Transverse colon (tissue), 4 donors: ENCODE results near the gene RNU1-4. TPM values are rescaled to one million over a fixed set of nuclear protein-coding genes. Genes with fewer than 3 reads are reported as not detected.
"Not testable (repeated sequence)": the region's sequence is repeated elsewhere in the genome, so short reads cannot be mapped to it uniquely, and the experiment has no call there.

Experiments
- DNase-seq: peaks from one replicate; pipeline ENCODE4 v3.0.0-alpha.2; 2019
- H3K27ac ChIP-seq, 4 donors: fragments of 200-600 bp; sonication (generic); 2 replicates each; pipeline ENCODE4 v1.5.1; 2016 to 2018; ENCODE audit warnings: inconsistent platforms in 4 of 4
- H3K27me3 ChIP-seq: fragments of 200-600 bp; sonication (generic); 2 replicates; pipeline ENCODE4 v1.5.1; 2017; ENCODE audit warnings: inconsistent platforms
- H3K36me3 ChIP-seq, 4 donors: fragments of 200-600 bp; sonication (generic); 2 replicates each; pipeline ENCODE4 v1.5.1; 2017 to 2019; ENCODE audit warnings: inconsistent platforms in 4 of 4
- H3K4me1 ChIP-seq, 4 donors: fragments of 200-600 bp; sonication (generic); 2 replicates each; pipeline ENCODE4 v1.5.1; 2017 to 2020; ENCODE audit warnings: inconsistent platforms in 4 of 4
- H3K4me3 ChIP-seq, 4 donors: fragments of 200-600 bp; sonication (generic); 1 replicate in 1 of 4; 2 replicates in 3 of 4; pipeline versions ENCODE4 v1.5.1 to v1.6.1; 2017 to 2019; ENCODE audit warnings: inconsistent platforms in 4 of 4
- H3K9me3 ChIP-seq, 2 donors: fragments of 200-600 bp; sonication (generic); 2 replicates each; pipeline ENCODE4 v1.5.1; 2017 to 2019; ENCODE audit warnings: inconsistent platforms in 2 of 2
- WGBS, 2 donors: methylation state at CpG; one replicate each; pipeline ENCODE4 v1.1.5; 2018; ENCODE audit warnings: low coverage in 1 of 2; 5-methylcytosine and 5-hydroxymethylcytosine counted together
- in situ Hi-C, 4 donors: fragments of 200-750 bp; cut with MboI; loops; one replicate each; pipeline versions ENCODE4 v1.15.0 to v1.15.1; 2017; ENCODE audit warnings: low sequenced_read_pairs in 3 of 4, low pct_ligation_motif_present in 1 of 4, low pct_unique_long_range_greater_than_20kb in 1 of 4
- intact Hi-C: fragments of 100-400 bp; cut with DNase I; formaldehyde crosslinking; loops from one replicate; pipeline ENCODE4 v1.15.1; 2023; ENCODE audit warnings: low total_unique reads
- total RNA-seq, 4 donors: library from RNA; depleted of rRNA; stranded (reverse); fragments of >200 nt; gene quantifications; one replicate each; pipeline ENCODE4 v1.1.0, GENCODE V29; 2016

The RNU1-4 gene
- total RNA-seq, 4 donors from 2014 or later = under 0.01 TPM; not detected in 1

DNA sequence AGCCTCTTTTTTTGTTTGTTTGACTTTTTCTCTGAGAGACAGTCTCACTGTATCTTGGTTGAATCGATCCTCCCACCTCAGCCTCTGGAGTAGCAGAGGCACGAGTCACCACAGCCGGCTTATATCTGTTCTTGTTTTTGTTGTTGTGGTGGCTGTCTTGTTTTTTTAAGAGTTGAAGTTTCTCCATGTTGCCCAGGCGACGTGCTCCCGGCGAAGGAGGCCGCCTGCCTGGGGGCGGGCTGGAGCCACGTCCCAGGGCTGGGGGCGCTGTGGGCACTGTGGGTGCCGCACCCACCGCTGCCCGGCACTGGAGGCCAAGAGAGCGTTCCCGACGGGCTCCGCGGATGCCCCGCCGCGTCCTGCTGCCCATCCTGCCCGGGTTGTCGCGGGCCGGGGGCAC, 8.4 kb downstream of the RNU1-4 start:
- H3K27me3 ChIP-seq, H3K36me3 ChIP-seq, H3K27ac ChIP-seq, H3K4me3 ChIP-seq, H3K4me1 ChIP-seq, intact Hi-C loops, H3K9me3 ChIP-seq, in situ Hi-C loops, DNase-seq: not testable (repeated sequence)
- WGBS, 2 donors = 79% methylated on average over 10 of the region's 26 CpGs; no CpG with 5 or more reads in 1 of the 2 donors

DNA sequence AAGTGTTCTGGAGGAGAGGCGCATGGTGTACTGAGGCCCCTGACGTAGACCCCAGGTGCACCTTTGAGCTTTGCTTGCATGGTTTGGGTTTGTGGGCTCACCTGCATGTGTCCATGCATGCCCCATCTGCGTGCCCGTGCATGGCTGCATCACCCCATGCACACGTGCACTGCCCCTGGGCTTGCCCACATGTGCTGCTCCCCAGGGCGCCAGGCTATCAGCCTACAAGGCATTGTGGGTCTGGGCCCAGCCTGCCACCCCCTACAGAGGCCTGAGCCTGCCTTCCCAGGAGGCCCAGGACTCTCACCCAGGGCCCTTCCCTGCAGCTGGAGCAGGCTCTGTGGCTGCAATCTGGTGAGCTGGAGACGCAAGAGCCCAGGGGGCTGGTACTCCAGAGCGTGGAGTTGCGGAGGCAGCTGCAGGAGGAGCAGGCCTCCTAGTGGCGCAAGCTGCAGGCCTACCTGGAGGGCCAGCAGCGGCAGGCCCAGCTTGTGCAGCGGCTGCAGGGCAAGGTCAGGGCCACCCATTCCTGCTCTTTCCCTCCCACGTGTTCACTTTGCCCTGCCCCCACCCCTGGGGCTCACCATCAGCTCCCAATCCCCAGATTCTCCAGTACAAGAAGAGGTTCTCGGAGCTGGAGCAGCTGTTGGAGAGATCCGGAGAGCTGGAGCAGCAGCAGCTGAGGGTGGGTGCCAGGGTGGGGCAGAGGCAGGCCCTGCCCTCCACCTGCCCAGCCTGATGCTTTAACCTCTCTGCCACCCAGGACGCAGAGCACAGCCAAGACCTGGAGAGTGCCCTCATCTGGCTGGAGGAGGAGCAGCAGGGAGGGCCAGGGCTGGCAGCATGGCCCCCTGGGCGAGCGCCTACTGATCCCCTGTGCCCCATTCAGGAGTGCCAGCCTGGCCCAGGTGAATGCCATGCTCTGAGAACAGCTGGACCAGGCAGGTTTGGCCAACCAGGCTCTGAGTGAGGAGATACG, 9.9 kb downstream of the RNU1-4 start:
- WGBS, 2 donors = 100% methylated on average over 4 of the region's 19 CpGs; no CpG with 5 or more reads in 1 of the 2 donors
- DNase-seq, H3K27me3 ChIP-seq, H3K9me3 ChIP-seq, intact Hi-C loops, H3K36me3 ChIP-seq, in situ Hi-C loops, H3K27ac ChIP-seq, H3K4me3 ChIP-seq, H3K4me1 ChIP-seq: not testable (repeated sequence)

DNA sequence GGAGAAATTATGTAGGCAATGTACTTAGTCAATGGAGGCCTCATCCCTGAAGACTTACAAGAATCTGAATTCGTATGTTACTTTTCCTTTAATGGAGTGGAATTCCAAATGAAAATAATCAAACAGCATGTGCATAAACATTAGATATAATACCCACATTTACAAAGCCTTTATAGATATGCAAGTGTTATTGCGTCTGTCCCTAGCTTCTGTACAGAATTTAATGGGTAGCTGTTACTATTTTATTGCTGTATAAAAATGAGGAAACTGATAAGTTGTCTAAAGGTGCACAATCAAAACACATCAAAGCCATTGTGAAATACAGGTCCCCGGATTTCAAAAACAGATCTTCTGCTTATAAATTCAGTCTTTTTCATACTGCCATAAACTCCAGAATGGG, 12.5 kb downstream of the RNU1-4 start:
- H3K27me3 ChIP-seq, H3K36me3 ChIP-seq, intact Hi-C loops, H3K4me3 ChIP-seq, in situ Hi-C loops, DNase-seq, H3K9me3 ChIP-seq, H3K4me1 ChIP-seq, H3K27ac ChIP-seq: not testable (repeated sequence)
- no CpG with 5 or more reads among the region's 3 CpGs for WGBS, 2 donors

DNA sequence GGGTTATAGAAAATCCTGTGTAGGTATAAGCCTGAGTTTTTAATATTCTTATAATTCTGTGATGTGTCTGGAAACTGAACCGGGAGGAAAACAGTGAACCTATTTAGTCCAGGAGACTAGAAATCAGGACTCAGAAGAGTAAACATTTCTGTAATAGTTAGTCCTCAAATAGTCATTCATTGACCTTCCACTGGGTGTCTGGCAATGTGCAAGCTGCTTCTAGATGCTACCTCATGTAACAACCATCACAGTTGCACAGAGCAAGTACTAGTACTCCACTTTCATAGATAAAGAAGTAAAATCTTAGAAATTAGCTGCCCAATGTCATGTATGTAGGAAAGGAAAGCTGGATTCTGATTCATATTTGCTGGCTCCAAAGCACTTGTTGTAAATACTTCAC, 15.1 kb downstream of the RNU1-4 start:
- H3K36me3 ChIP-seq, DNase-seq, H3K27me3 ChIP-seq, H3K4me1 ChIP-seq, in situ Hi-C loops, intact Hi-C loops, H3K4me3 ChIP-seq, H3K27ac ChIP-seq, H3K9me3 ChIP-seq: not testable (repeated sequence)
- 63% methylated on average over 1 of the region's 1 CpG; no CpG with 5 or more reads in 1 of the 2 donors for WGBS, 2 donors

DNA sequence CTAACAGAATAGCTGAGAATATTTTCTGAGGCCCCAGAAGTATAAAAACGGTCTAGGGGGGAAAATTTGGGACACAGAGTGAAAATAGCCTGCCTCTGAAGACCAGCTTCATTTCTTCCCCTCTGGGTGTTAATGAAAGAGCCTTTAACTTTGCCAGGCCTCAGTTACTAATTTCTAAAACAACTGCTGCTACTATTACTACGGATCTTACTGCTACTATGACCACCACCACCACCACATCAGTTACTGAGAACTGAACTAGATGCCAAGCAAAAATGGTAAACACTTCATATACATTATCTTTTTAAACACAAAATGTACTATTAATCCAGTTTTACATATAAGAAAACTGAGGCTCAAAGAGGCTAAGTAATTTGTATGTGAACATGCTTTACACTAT, 15.6 kb downstream of the RNU1-4 start:
- 50 to 71% methylated on average over 1 to 2 of the region's 2 CpGs for WGBS, 2 donors
- H3K27ac ChIP-seq, H3K9me3 ChIP-seq, H3K4me1 ChIP-seq, H3K36me3 ChIP-seq, H3K27me3 ChIP-seq, DNase-seq, in situ Hi-C loops, intact Hi-C loops, H3K4me3 ChIP-seq: not testable (repeated sequence)

DNA sequence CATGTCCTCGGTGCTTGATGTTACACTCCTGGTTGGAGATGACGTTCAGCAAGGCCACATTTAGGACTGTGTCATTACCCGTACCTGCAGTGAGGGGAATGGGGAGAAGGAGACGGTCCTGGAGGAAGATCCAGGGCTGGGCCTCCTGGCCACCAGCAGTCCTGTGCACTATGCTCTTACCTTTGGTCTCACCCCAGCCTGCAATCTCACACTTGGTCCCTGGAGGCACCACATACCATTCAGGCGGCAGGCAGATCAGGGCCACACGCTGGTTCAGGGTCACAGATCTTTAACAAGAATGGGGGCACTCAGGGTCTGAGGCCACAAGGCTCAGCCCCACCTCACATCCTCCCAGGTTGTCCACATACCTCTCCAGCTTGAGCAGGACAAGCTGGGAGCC, 17.3 kb downstream of the RNU1-4 start:
- DNase-seq, H3K4me1 ChIP-seq, H3K27ac ChIP-seq, H3K27me3 ChIP-seq, H3K36me3 ChIP-seq, H3K9me3 ChIP-seq, intact Hi-C loops, H3K4me3 ChIP-seq, in situ Hi-C loops: not testable (repeated sequence)
- no CpG with 5 or more reads among the region's 6 CpGs for WGBS, 2 donors

DNA sequence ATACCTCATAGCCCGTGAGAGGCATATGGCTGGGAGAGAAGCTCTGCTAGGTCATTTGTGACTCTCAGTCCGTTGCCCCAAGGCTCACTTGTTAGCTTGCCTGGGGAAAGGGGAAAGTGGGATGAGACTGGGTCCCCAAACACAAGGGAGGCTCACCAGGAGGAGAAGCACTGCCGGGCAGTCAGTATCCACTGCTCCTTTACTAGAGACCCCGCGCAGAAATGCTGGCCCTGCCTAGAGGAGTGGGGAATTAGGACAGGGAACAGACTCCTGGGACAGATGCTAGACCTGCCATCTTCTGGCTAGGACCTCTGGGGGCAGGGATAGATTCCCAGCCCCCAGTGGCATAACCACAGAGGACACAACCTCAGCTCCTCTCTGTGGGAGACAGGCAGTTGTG, 17.7 kb downstream of the RNU1-4 start:
- H3K4me3 ChIP-seq, H3K9me3 ChIP-seq, H3K36me3 ChIP-seq, in situ Hi-C loops, H3K27ac ChIP-seq, intact Hi-C loops, DNase-seq, H3K27me3 ChIP-seq, H3K4me1 ChIP-seq: not testable (repeated sequence)
- WGBS, 2 donors = 90% methylated on average over 2 of the region's 5 CpGs; no CpG with 5 or more reads in 1 of the 2 donors

DNA sequence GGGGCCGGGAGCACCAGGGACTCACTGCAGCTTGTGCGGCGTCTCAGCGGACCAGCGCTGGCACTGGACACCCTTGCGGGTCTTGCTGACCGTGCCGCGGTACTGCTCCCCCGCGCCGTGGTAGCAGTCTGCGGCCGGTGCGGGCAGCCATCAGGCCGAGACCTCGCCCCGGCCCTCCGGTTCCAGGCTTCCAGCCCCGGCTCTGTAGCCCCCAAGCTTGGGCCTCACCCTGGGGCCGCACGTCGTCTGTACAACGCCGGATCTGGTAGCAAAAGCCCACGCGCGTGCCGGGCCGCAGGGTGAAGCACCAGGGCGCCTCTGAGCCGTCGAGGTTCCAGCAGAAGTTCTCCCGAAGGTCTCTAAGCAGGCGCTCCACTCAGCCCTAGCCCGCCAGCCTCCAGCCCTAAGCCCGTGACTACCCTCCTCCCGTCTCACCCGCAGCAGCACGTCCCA, 18.8 kb downstream of the RNU1-4 start:
- H3K27me3 ChIP-seq, H3K36me3 ChIP-seq, H3K27ac ChIP-seq, in situ Hi-C loops, DNase-seq, H3K4me1 ChIP-seq, intact Hi-C loops, H3K9me3 ChIP-seq: not testable (repeated sequence)
- peak overlapping the region in 2 of 4 donors; percentile 13 to 23 for H3K4me3 ChIP-seq
- 47% methylated on average over 34 of the region's 40 CpGs; no CpG with 5 or more reads in 1 of the 2 donors for WGBS, 2 donors

DNA sequence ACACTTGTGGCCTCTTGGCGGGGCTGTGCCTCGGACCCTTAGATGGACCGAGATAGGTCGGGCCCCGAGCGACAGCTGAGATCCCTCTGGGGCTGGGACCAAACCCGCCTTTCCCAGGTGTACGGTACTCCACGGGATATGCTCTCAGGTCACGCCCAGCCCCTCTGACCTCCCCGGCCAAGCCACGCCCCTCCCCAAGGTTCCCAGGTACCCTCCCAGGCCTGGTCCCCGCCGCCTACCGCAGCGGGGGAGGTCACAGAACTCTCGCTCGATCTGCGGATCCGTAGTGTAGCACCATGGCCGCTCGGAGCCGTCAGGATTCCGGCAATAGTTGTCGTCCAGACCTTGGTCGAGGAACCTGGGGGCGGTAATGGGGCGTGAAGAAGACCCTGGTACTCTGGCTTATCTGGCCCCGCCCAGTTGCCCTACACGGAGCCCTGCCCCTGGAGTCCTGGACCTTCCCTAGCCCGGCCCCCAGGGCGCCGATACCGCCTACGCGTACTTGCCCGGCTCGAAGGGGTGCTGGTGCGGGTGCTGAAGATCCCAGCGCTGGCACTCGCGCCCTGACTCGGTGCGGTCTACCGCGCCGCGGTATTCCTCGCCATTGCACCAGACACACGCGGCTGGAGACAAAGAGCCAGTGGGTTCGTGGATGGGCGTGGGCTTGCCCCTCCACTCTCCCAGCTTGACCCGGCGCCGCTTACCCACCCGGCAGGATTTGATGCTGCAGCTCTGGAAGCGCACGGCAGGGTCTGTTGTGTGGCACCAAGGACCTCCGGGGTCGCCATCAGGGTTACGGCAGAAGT, 19.5 kb downstream of the RNU1-4 start:
- H3K27me3 ChIP-seq, H3K4me1 ChIP-seq, H3K36me3 ChIP-seq, DNase-seq, H3K9me3 ChIP-seq, H3K27ac ChIP-seq, H3K4me3 ChIP-seq, intact Hi-C loops, in situ Hi-C loops: not testable (repeated sequence)
- WGBS, 2 donors = 82% methylated on average over 13 of the region's 62 CpGs; no CpG with 5 or more reads in 1 of the 2 donors

DNA sequence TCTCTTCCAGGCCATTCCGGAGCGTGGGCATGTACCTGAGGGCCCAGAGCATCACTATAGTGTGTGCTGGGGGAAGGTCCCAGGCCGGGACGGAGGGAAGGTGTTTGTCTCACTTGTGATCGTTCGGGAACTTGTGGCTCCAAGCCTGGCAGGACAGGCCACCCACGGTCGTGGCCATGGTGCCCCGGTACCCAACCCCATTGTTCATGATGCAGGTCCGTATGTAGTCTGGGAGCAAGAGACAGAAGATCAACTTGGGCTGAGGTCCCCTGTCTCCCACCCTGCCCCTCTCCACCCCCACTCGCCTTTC, 20.1 kb downstream of the RNU1-4 start:
- 86% methylated on average over 10 of the region's 11 CpGs; no CpG with 5 or more reads in 1 of the 2 donors for WGBS, 2 donors

More for the DNA sequence above, 20.1 kb downstream of the RNU1-4 start:
- DNase-seq, H3K4me3 ChIP-seq, intact Hi-C loops, H3K27ac ChIP-seq, H3K9me3 ChIP-seq, H3K27me3 ChIP-seq, H3K36me3 ChIP-seq, in situ Hi-C loops: not testable (repeated sequence)
- peaks cover 4 to 14% (median 12%) of the 10 kb centered on the region in 4 donors for H3K4me1 ChIP-seq
